HCT116 (cell line): ENCODE results near the gene SLC12A4. TPM values are rescaled to one million over a fixed set of nuclear protein-coding genes. Genes with fewer than 3 reads are reported as not detected.

Experiments
- ATAC-seq: fragments of 200-7000 bp; cut with Tn5 transposase; 2 replicates; pipeline ENCODE4 v1.9.1; 2020; ENCODE audit warnings: mild to moderate bottlenecking, moderate library complexity
- BruUV-seq: library from RNA; stranded (reverse); fragments of 400-500 nt; replicated peaks from 2 replicates; lab custom pipeline; 2021; lab: Mats Ljungman, UMichigan
- CTCF ChIA-PET: fragments of 300-600 bp; sonication (Branson Sonifier 250); formaldehyde crosslinking; loops from one replicate; lab custom pipeline; 2021; ENCODE audit warnings: antibody characterized with exemption; lab: Charles Lee
- POLR2A ChIA-PET: fragments of 300-600, 350-600 bp; sonication (Branson Sonifier 250); formaldehyde crosslinking; loops from one replicate; lab custom pipeline; 2021; ENCODE audit warnings: antibody characterized with exemption; lab: Charles Lee
- RAD21 ChIA-PET, 2 experiments: fragments of 300-600 bp; sonication (Branson Sonifier 250); formaldehyde crosslinking; loops; one replicate each; lab custom pipeline; 2023; ENCODE audit warnings: low total read pairs in 2 of 2; ENCODE audit not compliant: uncharacterized antibody in 2 of 2, unreplicated experiment in 2 of 2, low non-redundant PET in 1 of 2; lab: Charles Lee
- DNase-seq: peaks from one replicate; pipeline ENCODE4 v3.0.0-alpha.2; 2010; ENCODE audit warnings: low read depth, low spot score
- H2AFZ ChIP-seq: fragments of 200-600 bp; shearing (Covaris generic), sonication (generic); 2 replicates; pipeline ENCODE4 v1.6.1; 2017; ENCODE audit warnings: low read depth, mixed run types, mixed read lengths, antibody characterized with exemption, low read length; ENCODE audit not compliant: poor library complexity, severe bottlenecking
- H3K27ac ChIP-seq: 2 replicates; pipeline ENCODE4 v1.5.1; 2012; ENCODE audit warnings: low read depth, low read length
- H3K27me3 ChIP-seq: fragments of 200-600 bp; sonication (generic); 2 replicates; pipeline ENCODE4 v1.6.1; 2016; ENCODE audit warnings: mixed run types, low read length, mixed read lengths; ENCODE audit not compliant: insufficient read depth
- H3K36me3 ChIP-seq, 2 experiments: fragments of 200-500 bp in 1 of 2; fragments of 200-600 bp in 1 of 2; sonication (Bioruptor generic) in 1 of 2; sonication (generic) in 1 of 2; 2 replicates each; pipeline versions ENCODE4 v1.5.1 to v1.6.1; 2014 to 2016; ENCODE audit warnings: low read length in 2 of 2, inconsistent platforms in 1 of 2, mixed read lengths in 1 of 2, mixed run types in 1 of 2; ENCODE audit not compliant: insufficient read depth in 2 of 2, control insufficient read depth in 1 of 2
- H3K4me1 ChIP-seq, 2 experiments: fragments of 200-600 bp in 1 of 2; sonication (generic) in 1 of 2; 2 replicates each; pipeline versions ENCODE4 v1.5.1 to v1.6.1; 2012 to 2017; ENCODE audit warnings: low read length in 2 of 2, inconsistent platforms in 1 of 2, mild to moderate bottlenecking in 1 of 2, mixed read lengths in 1 of 2, mixed run types in 1 of 2, moderate library complexity in 1 of 2; ENCODE audit not compliant: insufficient read depth in 2 of 2, control insufficient read depth in 1 of 2
- H3K4me2 ChIP-seq: fragments of 200-600 bp; sonication (generic); 2 replicates; pipeline ENCODE4 v1.6.1; 2017; ENCODE audit warnings: mixed run types, low read length, mixed read lengths
- H3K4me3 ChIP-seq, 2 experiments: fragments of 200-600 bp in 1 of 2; sonication (generic) in 1 of 2; replicated peaks in 1 of 2; 2 replicates each; pipeline ENCODE4 v1.5.1; 2011 to 2016; ENCODE audit warnings: low read length in 2 of 2, control low read depth in 1 of 2, low read depth in 1 of 2, mild to moderate bottlenecking in 1 of 2, mixed read lengths in 1 of 2, mixed run types in 1 of 2
- H3K79me2 ChIP-seq: fragments of 200-600 bp; sonication (generic); 2 replicates; pipeline ENCODE4 v1.6.1; 2017; ENCODE audit warnings: mild to moderate bottlenecking, mixed run types, low read length, moderate library complexity, mixed read lengths; ENCODE audit not compliant: insufficient read depth
- H3K9ac ChIP-seq: fragments of 200-600 bp; sonication (generic); 2 replicates; pipeline ENCODE4 v1.6.1; 2016; ENCODE audit warnings: low read length, mixed read lengths
- H3K9me2 ChIP-seq: fragments of 200-600 bp; sonication (generic), shearing (Covaris generic); 2 replicates; pipeline ENCODE4 v1.6.1; 2017; ENCODE audit warnings: mixed run types, mild to moderate bottlenecking, moderate library complexity; ENCODE audit not compliant: insufficient read depth
- H3K9me3 ChIP-seq, 2 experiments: fragments of 200-500 bp in 1 of 2; fragments of 200-600 bp in 1 of 2; sonication (Bioruptor generic) in 1 of 2; sonication (generic) in 1 of 2; 2 replicates each; pipeline ENCODE4 v1.6.1; 2014 to 2017; ENCODE audit warnings: low read length in 2 of 2, mixed read lengths in 2 of 2, inconsistent platforms in 1 of 2, low read depth in 1 of 2, mild to moderate bottlenecking in 1 of 2, mixed run types in 1 of 2, moderate library complexity in 1 of 2; ENCODE audit not compliant: control insufficient read depth in 1 of 2, insufficient read depth in 1 of 2
- H4K20me1 ChIP-seq: fragments of 200-600 bp; sonication (generic), shearing (Covaris generic); 2 replicates; pipeline ENCODE4 v1.6.1; 2017; ENCODE audit warnings: mixed run types, mild to moderate bottlenecking, moderate library complexity; ENCODE audit not compliant: insufficient read depth
- CEBPB ChIP-seq: IDR thresholded peaks from 2 replicates; pipeline ENCODE4 v1.6.1; 2012; ENCODE audit warnings: low read depth
- ELF1 ChIP-seq: IDR thresholded peaks from 2 replicates; pipeline ENCODE4 v1.6.1; 2012; ENCODE audit warnings: low read depth, borderline replicate concordance
- EZH2 ChIP-seq: fragments of 200-600 bp; sonication (generic); IDR thresholded peaks from 2 replicates; pipeline ENCODE4 v1.6.1; 2017; ENCODE audit warnings: antibody characterized with exemption, mixed run types
- POLR2AphosphoS5 ChIP-seq: IDR thresholded peaks from 2 replicates; pipeline ENCODE4 v1.6.1; 2011; ENCODE audit warnings: mild to moderate bottlenecking, low read depth, low read length, moderate library complexity
- TCF7L2 ChIP-seq: IDR thresholded peaks from 2 replicates; pipeline ENCODE4 v1.7.0; 2011; ENCODE audit warnings: borderline replicate concordance, inconsistent platforms; ENCODE audit not compliant: insufficient read depth, insufficient read length; ENCODE audit errors: extremely low read depth
- YY1 ChIP-seq: IDR thresholded peaks from 2 replicates; pipeline ENCODE4 v1.6.1; 2011; ENCODE audit warnings: low read length, low read depth, moderate library complexity, mild to moderate bottlenecking; ENCODE audit not compliant: insufficient replicate concordance; ENCODE audit errors: extremely low read depth
- intact Hi-C: fragments of 100-400 bp; cut with micrococcal nuclease; formaldehyde crosslinking; loops from 2 replicates; pipeline ENCODE4 v1.10.0; 2022
- total RNA-seq: library from RNA; stranded (reverse); gene quantifications from one replicate; pipeline ENCODE4 v1.2.1, GENCODE V29; 2021; ENCODE audit not compliant: unreplicated experiment

The SLC12A4 gene
- total RNA-seq, 1 experiment from 2014 or later = 46.0 TPM

DNA sequence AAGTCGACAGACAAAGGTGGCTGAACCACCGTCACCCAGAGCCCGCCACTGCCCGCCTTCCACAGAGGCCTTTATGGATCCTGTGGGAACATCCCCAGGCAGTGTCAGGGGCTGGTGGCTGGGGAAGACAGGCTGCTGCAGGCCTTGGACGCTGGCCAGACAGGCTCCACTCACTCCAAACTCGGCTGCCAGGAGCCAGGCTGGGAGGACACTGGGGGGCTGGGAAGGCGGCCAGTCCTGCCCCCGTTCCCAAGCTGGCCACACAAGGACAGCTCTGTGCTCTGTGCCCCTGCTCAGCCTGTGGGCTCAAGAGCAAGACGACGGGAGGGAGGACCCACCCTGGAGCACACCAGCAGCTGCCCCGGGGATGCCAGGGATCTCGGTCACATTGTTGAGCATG, 17.0 kb downstream of the SLC12A4 start:
- peaks cover 7 to 14% of the 10 kb centered on the region in 2 experiments; a peak in 3 of 4 replicates for H3K36me3 ChIP-seq
- no peak for DNase-seq
- no peak overlapping the region for H2AFZ ChIP-seq
- no peaks in the 10 kb centered on the region for H3K79me2 ChIP-seq
- ChIA-PET CTCF (no interaction called here), POLR2A (no interaction called here), RAD21 (no interaction called here)
- no peak overlapping the region for H3K9ac ChIP-seq
- H3K4me2 ChIP-seq = no peak overlapping the region
- no peaks in the 10 kb centered on the region for H4K20me1 ChIP-seq
- intact Hi-C loops = no loop called here
- no peaks in the 10 kb centered on the region for H3K4me1 ChIP-seq
- no peaks in the 10 kb centered on the region for H3K9me2 ChIP-seq
- no peaks in the 10 kb centered on the region for H3K9me3 ChIP-seq
- no peak overlapping the region for H3K27ac ChIP-seq
- TF ChIP-seq EZH2 (no peak), ELF1 (no peak), YY1 (no peak)
- TF ChIP-seq, all 23 proteins: peak for 0
- no peak for ATAC-seq
- BruUV-seq = no TSS peak
- Histone ChIP-seq H3K4me3 (no peak overlapping the region), H3K27me3 (no peaks in the 10 kb centered on the region)

DNA sequence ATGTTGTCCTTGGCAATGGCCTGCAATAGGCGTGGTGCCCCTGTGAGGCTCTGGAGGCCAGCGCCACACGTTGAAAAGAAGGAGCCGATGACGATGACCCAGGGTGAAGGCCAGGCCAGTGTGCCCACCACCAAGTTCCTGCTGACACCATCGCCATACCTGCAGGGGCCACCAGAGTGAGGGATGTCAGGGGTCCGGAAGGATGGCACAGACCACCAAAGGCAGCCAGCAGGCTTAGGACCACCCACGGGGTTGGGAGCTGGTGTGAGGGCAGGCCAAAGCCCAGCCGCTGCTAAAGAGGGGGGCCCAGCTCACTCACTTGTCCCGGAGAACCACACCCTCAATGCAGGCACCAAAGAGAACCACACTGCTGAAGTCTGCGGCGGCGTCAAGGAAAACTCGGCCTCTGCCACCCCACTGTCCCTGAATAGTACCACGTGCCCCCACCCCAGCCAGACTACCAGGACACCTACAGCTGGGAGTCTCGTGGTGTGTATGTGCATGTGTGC, 18.0 kb downstream of the SLC12A4 start:
- Histone ChIP-seq H3K36me3 (peaks cover 7 to 14% of the 10 kb centered on the region in 2 experiments; a peak in 3 of 4 replicates), H2AFZ (no peak overlapping the region), H4K20me1 (no peaks in the 10 kb centered on the region), H3K79me2 (no peaks in the 10 kb centered on the region), H3K4me2 (no peak overlapping the region), H3K9ac (no peak overlapping the region), H3K9me2 (no peaks in the 10 kb centered on the region), H3K27me3 (no peaks in the 10 kb centered on the region), H3K4me1 (no peaks in the 10 kb centered on the region), H3K27ac (no peak overlapping the region), H3K4me3 (no peak overlapping the region), H3K9me3 (no peaks in the 10 kb centered on the region)
- DNase-seq (no peak), ATAC-seq (no peak)
- RAD21 ChIA-PET = no interaction called here
- CTCF ChIA-PET = no interaction called here
- BruUV-seq = no TSS peak
- TF ChIP-seq TCF7L2 (no peak), CEBPB (no peak), POLR2AphosphoS5 (no peak), EZH2 (no peak)
- POLR2A ChIA-PET = no interaction called here
- intact Hi-C loops = no loop called here
